Motor neuron (in vitro differentiated cells): ENCODE results near the gene PRKN. TPM values are rescaled to one million over a fixed set of nuclear protein-coding genes. Genes with fewer than 3 reads are reported as not detected.

Experiments
- ATAC-seq, 8 experiments: fragments of 200-7000 bp; cut with Tn5 transposase; replicated peaks in 6 of 8; 2 replicates each; pipeline ENCODE4 v1.8.0; 2021; ENCODE audit warnings: mild to moderate bottlenecking in 8 of 8, moderate library complexity in 8 of 8
- H3K27ac ChIP-seq, 2 donors: fragments of 250-450 bp; sonication (Bioruptor Pico); 2 replicates each; pipeline ENCODE4 v1.9.0; 2021; ENCODE audit warnings: antibody characterized with exemption in 2 of 2, mild to moderate bottlenecking in 2 of 2, moderate library complexity in 1 of 2
- H3K4me1 ChIP-seq, 2 donors: fragments of 250-450 bp; sonication (Bioruptor Pico); replicated peaks in 1 of 2; 2 replicates each; pipeline ENCODE4 v1.6.1; 2021; ENCODE audit warnings: antibody characterized with exemption in 2 of 2, mild to moderate bottlenecking in 2 of 2, moderate library complexity in 1 of 2
- H3K4me3 ChIP-seq, 5 donors: fragments of 250-450 bp; sonication (Bioruptor Pico); 2 replicates each; pipeline ENCODE4 v1.9.0; 2021; ENCODE audit warnings: antibody characterized with exemption in 5 of 5, mild to moderate bottlenecking in 5 of 5, moderate library complexity in 4 of 5
- WGBS, 10 experiments: fragments of 450-650 bp; shearing (Covaris generic); methylation state at CpG; one replicate each; pipeline ENCODE4 v1.0.0; 2022; 5-methylcytosine and 5-hydroxymethylcytosine counted together
- in situ Hi-C, 9 experiments: fragments of 400-800 bp; cut with MboI; loops; one replicate each; pipeline ENCODE4 v1.15.0; 2021; ENCODE audit warnings: low sequenced_read_pairs in 9 of 9, low pct_unique_long_range_greater_than_20kb in 2 of 9; ENCODE audit not compliant: unreplicated experiment in 9 of 9
- total RNA-seq, 8 experiments: library from RNA; unstranded; fragments of 300-600 nt; gene quantifications; 2 replicates each; pipeline versions ENCODE4 v1.2.3 to v1.2.4, GENCODE V29; 2022

The PRKN gene
- total RNA-seq, 8 experiments from 2014 or later = 0.71 to 8.1 (median 2.9) TPM

DNA sequence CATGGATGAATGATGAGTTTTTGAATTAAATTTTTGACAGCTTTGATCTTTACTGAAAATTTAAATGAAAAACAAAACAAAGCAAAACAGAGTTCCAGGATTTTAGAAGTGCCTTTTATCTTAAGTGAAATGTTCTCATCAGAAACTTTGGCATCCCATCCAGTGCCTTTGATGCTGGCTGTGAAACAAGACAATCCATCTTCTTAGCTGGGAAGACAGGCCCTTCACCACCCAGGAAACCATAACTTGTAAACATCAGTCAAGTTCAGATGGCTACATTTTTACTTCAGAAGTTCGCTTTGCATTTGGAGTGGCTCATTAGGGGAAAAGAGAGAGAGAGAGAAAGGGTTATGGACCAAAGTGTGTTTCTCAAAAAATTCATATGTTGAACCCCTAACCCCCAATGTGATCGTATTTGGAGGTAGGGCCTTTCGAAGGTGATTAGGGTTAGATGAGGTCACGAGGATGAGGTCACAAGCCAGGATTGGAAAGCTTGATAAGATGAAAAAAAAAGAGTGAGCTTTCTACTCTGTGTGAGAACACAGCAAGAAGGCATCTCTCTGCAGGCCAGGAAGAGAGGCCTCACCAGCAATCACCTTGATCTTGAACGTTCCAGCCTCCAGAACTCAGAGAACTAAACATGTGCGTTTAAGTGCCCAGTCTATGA is 366.5 kb downstream of the PRKN start:
- Histone ChIP-seq H3K27ac (no peak overlapping the region), H3K4me1 (peaks cover 0 to 5% of the 10 kb centered on the region in 2 donors), H3K4me3 (no peak overlapping the region)
- 17 to 77% (median 39%) methylated on average over 1 to 5 of the region's 6 CpGs; no CpG with 5 or more reads in 2 of the 10 experiments for WGBS, 10 experiments
- in situ Hi-C loops = no loop called here
- ATAC-seq = no peak

DNA sequence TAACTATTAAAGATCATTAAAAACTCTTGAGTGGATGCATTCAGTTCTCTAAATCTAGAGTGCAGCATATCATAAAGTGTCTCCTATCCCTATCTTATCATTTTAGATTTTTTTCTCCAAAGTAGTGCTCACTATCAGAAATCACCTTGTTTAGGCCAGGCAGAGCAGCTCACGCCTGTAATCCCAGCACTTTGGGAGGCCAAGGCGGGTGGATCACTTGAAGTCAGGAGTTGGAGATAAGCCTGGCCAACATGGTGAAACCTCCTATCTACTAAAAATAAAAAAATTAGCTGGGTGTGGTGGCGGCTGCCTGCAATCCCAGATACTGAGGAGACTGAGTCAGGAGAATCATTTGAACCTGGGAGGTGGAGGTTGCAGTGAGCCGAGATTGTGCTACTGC is 368.9 kb downstream of the PRKN start:
- Histone ChIP-seq H3K27ac (no peak overlapping the region), H3K4me3 (no peak overlapping the region), H3K4me1 (peaks cover 0 to under 1% of the 10 kb centered on the region in 2 donors)
- in situ Hi-C loops = no loop called here
- ATAC-seq = no peak
- WGBS, 10 experiments = 0 to 100% (median 62%) methylated on average over 1 to 2 of the region's 4 CpGs; no CpG with 5 or more reads in 4 of the 10 experiments

DNA sequence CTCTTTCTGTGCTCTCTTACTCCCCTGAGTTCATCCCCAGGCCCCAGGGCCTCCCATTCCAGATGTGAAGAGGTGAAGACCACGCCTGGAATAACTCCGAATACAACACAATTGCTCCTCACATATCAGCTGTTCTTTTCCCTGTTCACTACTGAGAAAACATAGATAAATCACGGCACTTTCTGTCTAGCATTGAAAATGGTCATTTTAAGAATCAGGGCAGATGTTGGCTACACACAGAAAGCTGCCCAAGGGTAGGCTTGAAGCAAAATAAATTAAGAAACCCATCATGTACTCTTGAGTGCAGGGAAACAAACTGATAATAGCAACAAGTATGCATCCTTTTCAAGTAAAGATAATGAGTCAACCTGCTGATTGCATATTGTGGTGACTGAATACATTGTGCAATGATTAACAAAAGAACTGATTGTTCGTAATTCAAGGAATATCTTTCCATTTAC is 382.5 kb downstream of the PRKN start:
- Histone ChIP-seq H3K4me3 (no peak overlapping the region), H3K27ac (peak overlapping the region in 1 of 2 donors; percentile 17), H3K4me1 (peaks cover 12 to 17% of the 10 kb centered on the region in 2 donors)
- in situ Hi-C loops = no loop called here
- peak in 5 of 8 experiments; percentile 58 to 75 (median 63) for ATAC-seq
- 15 to 100% (median 30%) methylated on average over 1 to 4 of the region's 4 CpGs; no CpG with 5 or more reads in 2 of the 10 experiments for WGBS, 10 experiments

DNA sequence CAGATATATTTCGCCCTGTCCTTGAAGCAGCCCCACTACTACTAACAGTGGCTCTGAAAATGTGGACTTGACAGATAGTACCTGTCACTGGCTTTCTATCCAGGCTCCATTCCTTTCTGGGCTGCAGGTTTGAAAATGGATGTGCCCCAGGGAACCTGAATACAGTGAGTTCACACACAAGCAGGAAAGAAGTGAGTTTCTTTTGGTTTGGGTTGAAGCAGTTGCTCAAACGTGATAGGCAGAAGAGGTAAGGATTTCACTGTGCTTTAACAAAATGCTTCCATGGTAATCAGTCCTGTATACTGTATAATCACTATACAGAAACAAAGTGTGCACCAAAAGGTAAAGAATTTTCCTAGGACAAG is 382.9 kb downstream of the PRKN start:
- Histone ChIP-seq H3K4me1 (peaks cover 12 to 17% of the 10 kb centered on the region in 2 donors), H3K27ac (peak overlapping the region in 1 of 2 donors; percentile 17), H3K4me3 (no peak overlapping the region)
- ATAC-seq = peak in 4 of 8 experiments; percentile 11 to 33 (median 16)
- WGBS, 10 experiments = 22 to 80% (median 31%) methylated on average over 1 to 2 of the region's 2 CpGs; no CpG with 5 or more reads in 7 of the 10 experiments
- in situ Hi-C loops = no loop called here

DNA sequence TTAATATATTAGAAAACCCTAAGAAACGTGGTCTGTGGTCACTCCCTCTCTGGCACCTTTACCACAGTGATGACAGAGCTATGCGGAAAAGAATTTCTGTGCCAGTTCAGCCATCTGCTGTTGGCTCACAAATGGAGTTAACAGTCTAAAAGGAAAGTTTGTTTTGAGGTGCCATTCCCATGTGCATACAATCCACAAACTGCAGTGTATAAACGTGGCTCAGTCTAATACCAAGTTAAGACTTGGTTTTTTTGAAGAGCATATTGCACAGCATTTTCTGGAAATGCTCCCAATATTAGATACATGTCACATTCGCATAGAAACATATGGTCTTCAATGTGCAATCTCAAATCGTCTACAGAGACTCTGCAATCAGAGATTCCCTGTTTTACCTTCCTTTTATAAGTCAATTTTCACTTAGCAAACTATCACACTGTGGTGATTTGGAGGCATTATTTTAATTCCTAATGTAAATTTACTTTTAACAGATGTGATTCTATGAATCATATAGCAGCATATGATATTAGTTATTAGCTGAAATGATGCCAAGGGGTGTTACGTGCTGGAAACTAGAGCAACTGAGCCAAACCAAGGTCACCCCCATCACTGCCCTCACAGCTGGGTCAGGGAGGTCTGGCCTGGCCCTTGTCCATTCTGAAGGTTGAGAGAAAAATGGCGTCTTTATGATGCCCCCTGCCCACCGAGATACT is 383.5 kb downstream of the PRKN start:
- in situ Hi-C loops = no loop called here
- WGBS, 10 experiments = 0 to 94% (median 81%) methylated on average over 1 to 8 of the region's 8 CpGs
- Histone ChIP-seq H3K4me1 (peaks cover 12 to 17% of the 10 kb centered on the region in 2 donors), H3K27ac (no peak overlapping the region), H3K4me3 (no peak overlapping the region)
- peak in 1 of 8 experiments; percentile 40 for ATAC-seq

DNA sequence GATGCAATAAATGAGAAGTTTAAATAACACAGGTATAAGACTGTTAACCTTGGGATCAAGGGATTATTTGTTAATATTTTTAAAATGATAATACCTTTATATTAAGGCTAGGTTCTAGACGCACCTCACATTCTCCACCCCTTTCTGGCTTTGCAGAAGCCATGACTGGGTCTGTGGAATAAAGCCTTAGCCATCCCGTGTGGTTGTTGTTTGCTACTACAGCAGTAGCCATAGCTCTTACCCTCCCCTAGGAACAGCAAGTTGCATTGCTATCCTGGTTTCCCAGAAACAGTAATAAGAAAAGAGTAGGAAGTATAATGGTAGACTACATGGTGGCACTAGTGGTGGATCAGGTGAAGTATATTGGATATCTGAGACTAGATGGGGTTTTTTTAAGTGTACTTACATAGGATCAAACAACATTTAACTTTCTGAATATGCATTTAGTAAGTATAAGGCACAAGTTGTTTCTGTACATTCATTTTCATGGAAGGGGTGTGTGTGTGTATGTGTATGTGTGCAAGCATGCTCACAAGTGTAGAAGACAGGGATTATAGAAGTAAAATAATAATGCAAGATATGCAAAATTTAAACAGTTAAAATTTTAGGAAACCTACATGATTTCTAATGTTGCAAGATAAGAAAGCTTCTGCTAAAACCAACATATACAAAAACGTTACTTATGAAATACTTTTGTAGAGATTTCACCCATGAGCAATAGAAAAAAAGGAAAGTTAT is 384.2 kb downstream of the PRKN start:
- ATAC-seq = peak in 2 of 8 experiments; percentile 25 to 86
- in situ Hi-C loops = no loop called here
- WGBS, 10 experiments = 0 to 100% (median 56%) methylated on average over 1 to 3 of the region's 3 CpGs

DNA sequence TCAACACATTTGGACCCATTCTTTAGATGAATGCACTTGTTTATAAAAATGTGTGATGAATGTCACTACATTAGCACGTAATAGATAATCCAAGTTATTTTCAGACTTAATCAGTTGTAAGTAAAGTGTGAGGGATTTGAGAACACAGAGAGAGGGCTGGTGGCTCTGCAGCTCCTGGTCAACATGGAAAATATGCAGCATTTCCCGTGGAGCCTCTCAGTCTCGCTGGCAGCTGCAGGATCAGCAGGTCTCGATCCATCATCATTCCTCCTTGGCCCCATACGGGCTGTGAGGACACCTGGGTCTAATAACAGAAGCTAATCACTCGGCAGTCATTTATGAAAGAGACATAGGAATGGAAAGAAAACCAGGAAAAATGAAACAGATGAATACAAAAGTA is 390.2 kb downstream of the PRKN start:
- ATAC-seq = no peak
- no peak overlapping the region for H3K4me3 ChIP-seq
- no peaks in the 10 kb centered on the region for H3K4me1 ChIP-seq
- H3K27ac ChIP-seq = no peak overlapping the region
- in situ Hi-C loops = no loop called here
- WGBS, 10 experiments = 0 to 100% (median 78%) methylated on average over 1 to 6 of the region's 6 CpGs

More for the DNA sequence above, 384.2 kb downstream of the PRKN start:
- no peak overlapping the region for H3K4me3 ChIP-seq
- H3K4me1 ChIP-seq = peaks cover 12 to 17% of the 10 kb centered on the region in 2 donors
- H3K27ac ChIP-seq = no peak overlapping the region

DNA sequence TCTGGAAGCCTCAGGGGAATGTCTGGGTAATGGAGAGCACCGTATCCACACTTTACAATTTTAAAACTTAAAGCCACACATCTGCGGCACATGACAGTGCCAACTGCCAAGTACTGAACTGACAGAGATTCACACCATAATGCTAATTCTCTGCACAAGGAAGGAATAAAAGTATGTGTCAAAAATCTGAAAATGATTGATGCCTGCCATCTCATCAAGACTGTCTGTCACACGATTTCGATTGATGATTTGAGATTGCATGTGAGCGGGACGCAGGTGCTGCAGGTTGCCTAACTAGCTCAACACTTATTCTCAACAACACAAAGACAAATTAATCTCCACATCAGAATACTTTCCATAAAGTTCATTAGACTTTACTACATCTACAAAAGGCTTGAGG is 391.2 kb downstream of the PRKN start:
- Histone ChIP-seq H3K27ac (no peak overlapping the region), H3K4me3 (no peak overlapping the region), H3K4me1 (no peaks in the 10 kb centered on the region)
- 20 to 100% (median 83%) methylated on average over 1 to 6 of the region's 6 CpGs; no CpG with 5 or more reads in 2 of the 10 experiments for WGBS, 10 experiments
- ATAC-seq = no peak
- in situ Hi-C loops = no loop called here

DNA sequence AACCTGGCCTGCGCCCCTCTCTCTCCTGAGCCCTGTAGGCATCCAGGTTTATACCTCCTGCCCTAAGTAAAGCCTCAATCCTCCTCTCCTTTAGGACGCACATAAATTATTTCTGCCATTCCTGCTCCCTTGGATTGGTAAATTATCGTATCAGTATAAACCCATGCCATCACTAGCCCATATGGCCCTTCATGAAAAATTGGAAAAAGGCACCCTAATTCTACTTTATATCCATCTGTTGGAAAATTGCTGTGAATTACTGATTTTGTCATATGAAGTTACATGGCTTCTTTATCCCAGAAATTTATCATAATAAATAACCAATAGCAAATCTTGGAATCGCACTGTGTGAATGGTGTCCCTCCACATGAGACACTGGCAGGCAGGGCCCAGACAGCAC is 395.2 kb downstream of the PRKN start:
- no peak overlapping the region for H3K4me3 ChIP-seq
- no peak overlapping the region for H3K27ac ChIP-seq
- no peak for ATAC-seq
- 19 to 100% (median 77%) methylated on average over 1 to 3 of the region's 4 CpGs; no CpG with 5 or more reads in 2 of the 10 experiments for WGBS, 10 experiments
- in situ Hi-C loops = no loop called here
- H3K4me1 ChIP-seq = no peaks in the 10 kb centered on the region

DNA sequence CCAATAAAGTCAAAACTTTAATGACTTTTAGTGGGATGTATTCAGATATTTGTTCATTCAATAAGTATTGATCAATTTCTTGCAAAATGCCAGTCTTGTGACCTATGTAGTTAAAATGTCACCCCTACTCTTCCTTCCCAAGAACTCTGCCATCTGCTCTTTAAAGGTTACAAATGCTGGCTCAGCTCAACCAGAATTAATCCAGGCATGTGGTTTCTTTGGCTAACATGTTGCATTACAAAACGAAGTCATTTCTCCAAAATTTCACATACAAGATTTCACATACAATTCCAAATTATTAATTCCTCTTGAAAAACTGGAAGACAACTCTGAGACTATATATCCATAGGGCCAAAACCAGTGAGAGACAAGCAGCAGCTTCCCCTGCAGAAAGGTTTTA is 395.7 kb downstream of the PRKN start:
- ATAC-seq = no peak
- Histone ChIP-seq H3K27ac (no peak overlapping the region), H3K4me3 (no peak overlapping the region), H3K4me1 (no peaks in the 10 kb centered on the region)
- in situ Hi-C loops = no loop called here
- WGBS, 10 experiments = 0 to 88% (median 60%) methylated on average over 1 of the region's 1 CpG; no CpG with 5 or more reads in 1 of the 10 experiments

DNA sequence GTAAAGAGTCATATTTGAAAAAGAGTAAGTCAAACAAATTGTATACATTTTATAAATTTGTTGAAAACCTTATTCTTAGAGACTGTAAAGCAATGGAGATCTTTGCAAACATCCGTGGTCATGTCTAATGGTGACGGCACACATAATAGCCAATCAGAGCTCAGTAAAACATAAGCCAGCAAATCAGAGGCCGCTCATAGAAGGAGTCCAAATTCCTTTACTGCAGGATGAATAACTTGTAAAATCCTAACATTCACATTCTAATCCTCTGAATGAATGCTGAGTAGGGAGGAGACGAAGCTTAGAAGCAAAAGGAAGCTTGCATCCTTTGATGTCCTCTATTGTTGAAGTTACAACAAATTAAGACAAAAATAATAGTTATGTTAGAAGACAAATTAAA is 401.7 kb downstream of the PRKN start:
- Histone ChIP-seq H3K27ac (no peak overlapping the region), H3K4me1 (no peaks in the 10 kb centered on the region), H3K4me3 (no peak overlapping the region)
- 42 to 94% (median 81%) methylated on average over 1 to 4 of the region's 4 CpGs for WGBS, 10 experiments
- in situ Hi-C loops = no loop called here
- ATAC-seq = no peak

DNA sequence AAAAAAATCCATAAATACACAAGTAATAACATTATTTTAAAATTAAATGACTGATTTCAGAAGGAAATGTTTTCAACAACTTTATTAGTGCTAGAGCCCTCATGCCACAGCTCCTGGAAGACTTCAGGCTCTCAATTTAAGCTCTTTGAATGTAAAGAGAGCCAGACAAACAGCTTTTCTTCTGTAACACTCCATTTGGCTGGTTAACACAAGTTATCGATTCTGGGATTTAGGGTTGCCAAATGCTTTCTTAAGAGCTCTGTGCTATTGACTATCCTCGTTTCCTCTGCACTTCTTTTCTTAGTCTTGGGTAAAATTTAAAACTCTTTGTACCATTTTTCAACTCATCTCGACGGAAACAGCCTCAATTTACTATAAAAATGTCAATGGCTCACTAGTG is 402.5 kb downstream of the PRKN start:
- WGBS, 10 experiments = 0 to 88% (median 54%) methylated on average over 1 to 4 of the region's 4 CpGs; no CpG with 5 or more reads in 1 of the 10 experiments
- ATAC-seq = no peak
- no peak overlapping the region for H3K27ac ChIP-seq
- H3K4me3 ChIP-seq = no peak overlapping the region
- in situ Hi-C loops = no loop called here
- H3K4me1 ChIP-seq = no peaks in the 10 kb centered on the region

DNA sequence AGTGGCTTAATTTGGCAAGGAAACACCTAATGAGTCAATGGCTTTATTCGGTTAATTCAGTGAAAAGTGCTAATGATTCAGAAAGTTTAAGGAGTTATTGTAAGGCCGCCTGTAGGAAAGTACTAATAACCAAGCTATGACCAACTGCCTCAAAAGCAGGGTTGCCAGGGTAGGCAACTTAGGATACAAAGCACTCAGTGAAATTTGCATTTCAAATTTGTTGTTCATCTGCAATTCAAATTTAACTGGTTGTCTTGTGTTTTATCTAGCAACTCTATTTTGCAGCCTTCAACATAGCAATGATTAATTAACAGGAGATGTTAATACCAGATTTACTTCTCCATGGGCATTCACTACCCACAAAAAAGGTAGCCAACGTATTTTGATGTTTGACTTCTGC is 412.3 kb downstream of the PRKN start:
- peaks cover 7 to 11% of the 10 kb centered on the region in 2 donors for H3K4me1 ChIP-seq
- 0 to 76% (median 56%) methylated on average over 1 to 3 of the region's 3 CpGs for WGBS, 10 experiments
- H3K27ac ChIP-seq = no peak overlapping the region
- H3K4me3 ChIP-seq = no peak overlapping the region
- in situ Hi-C loops = no loop called here
- ATAC-seq = peak in 6 of 8 experiments; percentile 50 to 86 (median 72)
